HG03196 (cell line): Measurements from ENCODE around the gene NSUN2.
"Not testable (repeated sequence)": the region's sequence is repeated elsewhere in the genome, so short reads cannot be mapped to it uniquely, and the experiment has no call there.

Experiments used
- ATAC-seq: cut with Tn5 transposase; IDR thresholded peaks from one replicate; pipeline ENCODE4 v1.9.1; 2021; ENCODE audit not compliant: unreplicated experiment

Gene NSUN2

DNA sequence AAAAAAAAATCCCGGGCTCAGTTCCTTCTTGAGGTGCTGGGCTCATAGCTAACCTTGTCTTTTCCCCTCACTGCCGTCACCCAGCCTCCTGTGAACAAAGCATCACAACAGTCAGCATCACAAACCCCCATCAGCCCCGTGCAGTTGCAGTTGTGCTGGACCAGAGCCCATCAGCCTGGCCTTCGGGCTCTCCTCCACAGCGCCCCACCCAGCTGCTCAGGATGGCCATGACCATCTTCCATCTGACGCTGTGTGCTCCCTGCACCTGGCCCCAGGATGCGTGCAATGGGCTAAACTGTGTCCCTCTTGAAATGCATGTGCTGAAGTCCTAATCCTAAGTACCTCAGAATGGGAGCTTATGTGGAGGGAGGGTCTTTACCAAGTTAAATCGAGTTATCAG is 48.1 kb downstream of the NSUN2 start:
- no peak for ATAC-seq

DNA sequence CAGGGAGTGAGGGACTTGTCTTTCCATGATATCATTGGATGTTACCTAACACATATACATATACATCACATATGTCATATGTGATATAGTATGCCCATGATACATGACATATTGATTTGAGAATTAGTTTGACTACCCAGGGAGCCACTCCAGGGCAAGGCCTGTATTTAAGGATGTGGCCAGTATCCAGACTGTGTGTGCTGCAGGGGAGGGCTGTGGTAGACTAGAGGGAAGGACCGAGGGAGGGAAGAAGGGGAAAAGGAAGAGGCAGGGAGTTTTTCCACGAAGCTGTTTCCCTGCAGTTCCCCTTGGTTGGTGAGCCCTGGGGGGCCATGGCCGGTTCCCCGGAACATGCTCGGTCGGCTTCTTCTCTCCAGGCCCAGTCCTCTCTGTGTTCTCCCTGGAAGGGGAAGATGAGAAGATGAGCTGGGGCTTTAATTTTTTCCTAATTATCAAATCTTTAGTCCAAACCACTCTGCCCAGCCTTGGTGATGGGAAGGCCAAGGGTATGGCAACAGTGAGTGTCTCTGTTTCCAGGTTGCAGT is 48.7 kb downstream of the NSUN2 start:
- no peak for ATAC-seq

DNA sequence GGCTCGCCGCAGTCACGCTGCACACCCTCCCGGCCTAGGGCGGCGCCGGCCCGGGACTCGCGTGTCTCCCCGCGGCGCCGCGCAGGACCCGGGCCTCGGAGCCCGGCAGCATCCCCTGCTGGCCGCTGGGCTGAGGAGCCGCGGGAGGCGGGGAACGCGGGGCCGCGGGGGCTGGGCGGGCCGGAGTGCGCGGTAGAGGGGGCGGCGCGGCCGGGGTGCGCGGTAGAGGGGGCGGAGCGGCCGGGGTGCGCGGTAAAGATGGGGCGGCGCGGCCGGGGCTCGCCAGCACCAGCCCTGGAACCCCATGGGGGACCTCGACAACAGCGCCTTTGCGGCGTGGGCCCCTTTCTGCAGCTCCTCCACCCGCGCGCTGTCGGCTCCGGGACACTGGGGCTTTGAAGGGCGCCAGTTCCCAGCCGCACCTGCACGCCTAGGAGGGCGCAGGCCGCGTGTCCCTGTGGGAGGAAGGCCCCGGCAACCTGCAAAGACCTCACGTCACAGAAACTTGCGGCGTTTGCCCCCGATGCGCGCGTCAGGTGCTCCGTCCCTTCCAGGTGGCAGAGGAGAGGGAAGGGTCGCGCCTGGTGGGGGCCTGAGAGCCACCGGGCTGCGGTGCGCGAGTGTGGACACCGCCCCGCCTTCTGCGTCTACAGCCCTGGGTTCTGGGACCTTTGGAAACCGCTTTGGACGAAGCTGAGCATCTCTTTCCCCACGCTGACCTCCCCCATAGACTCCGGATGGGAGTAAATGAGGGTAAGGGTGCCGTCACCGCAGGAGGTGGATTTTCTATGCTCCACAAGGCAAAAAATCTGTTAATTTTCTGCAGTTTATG is 49.6 kb downstream of the NSUN2 start:
- no peak for ATAC-seq

DNA sequence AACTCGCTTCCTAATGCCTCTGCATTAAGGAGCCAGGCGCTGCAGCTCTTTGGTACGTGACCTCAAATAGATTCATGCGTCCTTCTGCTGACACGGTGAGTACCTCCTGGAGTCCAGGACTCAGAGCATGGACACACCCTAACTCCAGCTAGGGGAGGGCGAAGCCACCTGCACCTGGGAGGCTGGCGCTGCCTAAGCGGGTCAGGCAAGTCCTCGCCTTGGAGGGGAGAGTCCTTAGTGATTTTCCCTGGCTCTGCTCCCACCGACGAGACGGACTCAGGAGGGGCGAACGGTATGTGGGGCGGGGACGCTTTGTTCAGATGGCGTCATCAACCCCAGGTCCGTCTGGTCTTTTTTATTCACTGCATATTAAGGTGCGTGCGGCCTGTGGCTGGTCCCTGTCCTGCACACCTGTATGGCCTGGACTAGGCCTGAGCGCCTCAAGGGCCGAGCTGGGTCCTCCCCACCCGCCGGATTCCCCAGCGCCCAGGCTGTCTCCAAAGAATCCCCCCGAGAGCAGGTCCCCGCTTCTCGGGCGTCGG is 50.3 kb downstream of the NSUN2 start:
- ATAC-seq: no peak

DNA sequence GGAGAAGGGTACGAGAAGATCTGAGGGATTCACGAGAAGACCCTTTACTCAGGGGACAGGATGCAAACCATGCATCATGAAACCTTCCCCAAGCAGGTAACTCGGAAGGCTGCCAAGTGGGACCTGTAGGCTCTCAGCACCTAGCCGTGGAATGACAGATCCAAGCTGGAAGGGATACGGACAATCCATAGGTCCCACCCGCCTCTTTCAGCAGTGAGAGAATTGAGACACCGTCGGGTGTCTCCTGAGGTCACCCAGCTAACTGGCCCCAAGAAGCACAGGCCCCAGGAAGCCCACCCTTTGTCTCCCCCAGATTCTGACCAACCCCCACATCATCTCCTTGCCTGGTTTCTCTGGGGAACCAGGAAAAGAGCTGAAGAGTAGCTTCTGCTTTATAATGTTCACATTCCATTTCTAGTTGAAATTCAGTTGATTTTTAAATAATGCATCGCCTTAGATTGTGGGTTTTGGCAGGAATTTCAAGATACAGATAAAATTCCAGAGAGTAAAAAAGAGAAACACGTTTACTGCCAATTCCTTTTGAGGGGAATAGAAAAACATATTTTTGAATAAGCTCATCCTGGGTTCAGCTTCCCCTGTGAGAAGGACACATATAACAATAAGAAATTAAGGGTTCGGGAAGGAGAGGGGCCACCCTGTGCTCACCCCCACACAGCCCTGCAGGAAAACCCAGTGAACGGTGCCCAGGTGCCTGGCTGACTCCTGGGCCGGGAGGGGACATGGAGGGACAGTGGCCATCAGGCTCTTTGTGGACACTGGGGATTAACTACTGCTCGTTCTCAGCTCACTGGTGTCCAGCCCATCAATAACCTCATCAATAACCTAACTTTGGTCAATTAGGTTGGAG is 51.1 kb downstream of the NSUN2 start:
- no peak for ATAC-seq

DNA sequence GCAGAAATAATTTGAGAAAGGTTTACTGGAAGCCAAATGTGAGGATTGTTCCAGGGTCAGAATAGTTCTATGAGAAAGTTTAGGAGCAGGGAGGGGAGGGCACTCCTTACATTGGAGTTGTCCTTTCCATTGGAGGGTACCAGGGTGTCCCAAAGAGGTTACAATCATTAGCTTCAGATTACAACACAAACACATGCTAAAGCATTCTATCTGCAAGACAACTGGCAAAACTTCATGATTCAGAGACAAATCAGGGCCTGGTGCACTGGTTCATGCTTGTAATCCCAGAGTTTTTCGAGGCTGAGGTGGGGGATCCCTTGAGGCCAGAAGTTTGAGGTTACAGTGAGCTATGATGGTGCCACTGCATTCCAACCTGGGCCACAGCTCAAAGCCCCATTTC is 51.8 kb downstream of the NSUN2 start:
- no peak for ATAC-seq

DNA sequence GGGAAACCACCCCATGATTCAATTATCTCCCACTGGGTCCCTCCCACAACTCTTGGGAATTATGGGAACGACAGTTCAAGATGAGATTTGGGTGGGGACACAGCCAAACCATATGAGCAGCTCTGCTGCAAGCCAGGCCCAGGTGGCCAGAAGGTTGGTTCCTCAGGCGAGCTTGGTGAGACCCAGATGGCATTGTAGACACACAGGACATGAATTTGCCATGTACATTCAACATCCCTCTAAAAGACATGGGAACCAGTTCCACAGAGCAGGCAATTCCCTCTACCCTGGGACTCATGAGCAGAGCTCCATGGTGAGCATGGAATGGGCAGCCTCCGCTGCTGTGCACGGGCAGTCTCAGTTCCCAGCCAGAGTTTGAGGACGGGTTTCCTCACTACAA is 53.3 kb downstream of the NSUN2 start:
- no peak for ATAC-seq

DNA sequence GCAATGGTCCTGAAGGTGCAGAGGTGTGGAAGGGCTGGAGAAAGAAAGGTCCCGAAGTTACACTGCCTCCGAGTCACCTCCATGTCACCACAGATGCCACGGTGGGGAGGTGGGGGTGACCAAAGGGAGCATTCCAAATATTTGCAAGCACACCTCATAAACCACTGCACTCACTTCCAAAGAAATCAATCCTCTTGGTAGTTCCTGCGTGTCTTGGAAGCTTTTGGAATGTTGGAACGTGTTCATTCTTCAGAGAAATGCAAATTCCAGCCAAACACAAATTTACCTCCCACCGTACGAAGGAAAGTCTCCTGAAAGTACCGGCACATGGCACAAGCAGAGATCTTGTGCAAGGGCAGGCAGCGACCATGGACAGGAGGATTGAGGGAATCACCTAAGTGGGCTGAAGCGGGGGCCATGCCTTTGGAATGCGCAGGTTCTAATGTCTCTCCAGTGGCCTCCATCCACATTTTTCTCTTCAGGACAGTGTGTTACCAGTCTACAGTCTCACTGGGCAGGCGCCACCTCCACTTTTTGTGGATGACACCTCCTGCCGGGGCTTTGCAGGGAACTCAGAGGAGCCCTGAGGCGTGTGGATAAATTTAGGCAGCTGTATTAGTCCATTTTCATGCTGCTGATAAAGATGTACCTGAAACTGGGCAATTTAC is 54.0 kb downstream of the NSUN2 start:
- ATAC-seq: no peak

DNA sequence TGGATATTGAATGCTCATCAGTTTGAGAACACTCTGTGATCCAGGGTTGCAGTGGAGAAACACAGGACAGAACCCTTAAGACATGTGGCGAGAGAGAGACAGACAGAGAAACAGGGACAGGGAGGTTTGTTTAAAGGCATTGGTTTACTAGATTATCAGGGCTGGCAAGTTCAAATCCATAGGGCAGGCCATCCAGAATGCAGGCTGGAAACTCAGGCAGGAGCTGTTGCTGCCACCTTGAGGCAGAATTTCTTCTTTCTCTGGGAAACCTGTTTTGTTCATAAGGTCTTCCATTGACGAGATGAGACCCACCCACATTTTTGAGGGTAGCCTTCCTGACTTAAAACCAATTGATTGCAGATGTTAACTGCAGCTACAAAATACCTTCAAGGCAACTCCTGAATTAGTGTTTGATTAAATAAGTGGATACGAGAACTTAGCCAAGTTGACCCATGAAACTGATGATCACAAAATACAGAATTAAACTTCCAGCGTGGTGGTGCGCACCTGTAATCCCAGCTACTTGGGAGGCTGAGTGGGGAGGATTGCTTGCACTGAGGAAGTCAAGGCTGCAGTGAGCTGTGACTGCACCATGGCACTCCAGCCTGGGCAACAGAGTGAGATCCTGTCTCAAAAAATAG is 55.9 kb downstream of the NSUN2 start:
- no peak for ATAC-seq

DNA sequence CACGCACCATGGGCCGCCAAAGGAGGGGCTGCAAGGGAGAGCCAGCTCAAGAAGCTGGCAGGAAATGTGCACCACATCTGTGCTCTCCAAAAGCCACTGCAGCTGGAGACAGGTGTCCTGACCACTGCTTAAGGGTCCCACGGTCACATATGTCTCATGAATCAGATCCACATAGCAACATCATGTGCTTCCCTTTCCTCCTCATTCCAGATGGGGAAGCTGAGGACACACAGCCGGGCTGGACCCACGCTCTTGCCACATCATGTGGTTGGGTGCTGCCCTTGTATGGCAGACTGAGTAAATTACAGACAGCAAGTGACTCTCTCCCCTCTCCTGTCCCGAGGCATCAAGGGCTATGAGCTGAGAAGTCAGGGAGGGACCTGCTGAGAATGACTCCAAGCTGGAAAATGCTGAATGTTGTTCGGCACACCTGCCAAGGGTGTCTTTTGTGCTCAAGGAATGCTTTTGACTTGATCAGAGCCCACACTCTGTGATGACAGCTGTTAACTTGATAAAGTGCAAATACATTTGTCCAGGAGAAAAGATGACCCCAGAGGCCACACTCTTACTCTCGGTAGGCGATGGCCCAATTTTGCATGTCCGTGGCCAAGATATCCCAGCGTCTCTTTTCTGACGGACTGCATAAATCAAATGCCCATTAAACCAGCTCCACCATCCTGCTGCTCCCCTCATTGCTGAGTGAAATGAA is 58.2 kb downstream of the NSUN2 start:
- no peak for ATAC-seq

DNA sequence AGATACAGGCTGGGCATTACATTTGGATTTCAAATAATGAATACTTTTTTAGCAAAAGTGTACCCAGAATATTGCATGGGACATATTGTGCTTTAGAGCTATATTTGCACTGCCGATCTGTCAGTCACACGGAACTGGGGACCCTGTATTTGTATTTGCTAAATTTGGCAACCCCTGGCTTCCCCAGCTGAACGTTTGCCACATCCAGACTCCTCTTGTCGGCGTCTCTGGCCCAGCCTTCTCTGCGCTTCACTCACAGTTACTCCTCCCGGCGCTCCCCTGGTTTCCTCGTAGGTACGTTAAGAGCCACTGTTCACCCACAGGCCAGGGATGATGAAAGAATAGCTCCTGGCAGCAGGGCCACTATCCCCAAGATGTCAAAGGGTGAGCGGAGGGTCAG is 58.7 kb downstream of the NSUN2 start:
- ATAC-seq: no peak

DNA sequence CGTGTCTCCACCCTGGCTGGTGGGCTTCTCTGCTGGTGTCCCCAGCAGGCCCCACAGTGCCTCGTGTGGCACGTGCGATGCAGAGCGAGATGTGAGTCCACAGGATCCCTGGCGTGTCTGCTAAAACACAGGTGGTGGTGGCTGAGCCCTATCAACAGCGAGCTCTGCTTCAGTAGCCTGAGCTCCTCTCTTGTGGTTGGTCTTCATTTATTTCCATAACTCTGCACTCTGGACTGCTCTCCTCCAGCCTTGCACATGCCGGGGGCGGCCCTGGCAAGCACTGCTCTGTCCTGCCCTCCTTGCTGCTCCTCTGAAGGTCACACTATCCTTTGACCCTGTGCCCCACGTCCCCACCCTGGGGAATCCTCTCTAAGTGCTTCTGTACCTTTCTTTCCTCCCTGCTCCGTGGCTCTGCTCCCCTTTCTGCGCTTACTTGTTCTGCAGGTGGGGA is 59.2 kb downstream of the NSUN2 start:
- ATAC-seq: no peak

DNA sequence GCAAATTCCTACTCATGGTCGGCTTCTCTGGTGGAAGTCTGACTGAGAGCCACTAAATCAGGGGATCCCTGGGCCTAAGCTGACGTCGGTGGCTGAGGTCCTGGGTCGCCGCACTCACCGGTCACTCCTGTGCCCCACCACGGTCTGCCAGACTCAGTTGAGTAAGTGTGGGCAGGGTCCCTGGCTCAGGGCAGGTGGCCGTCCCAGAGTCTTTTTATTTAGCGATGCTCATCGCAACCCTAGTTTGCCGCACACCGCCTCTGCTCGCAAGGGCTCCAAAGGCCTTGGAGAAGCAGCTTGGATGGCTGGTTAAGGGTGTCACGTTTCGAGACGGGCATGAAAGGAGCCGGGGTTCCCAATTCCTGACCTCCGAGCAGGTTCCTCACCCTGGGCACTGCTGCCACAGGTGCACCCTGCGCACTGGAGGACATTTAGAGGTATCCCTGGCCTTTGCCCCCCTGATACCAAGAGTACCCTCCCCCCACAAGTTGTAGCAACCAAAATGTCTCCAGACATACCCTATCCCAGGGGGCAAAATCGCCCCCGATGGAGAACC is 59.9 kb downstream of the NSUN2 start:
- ATAC-seq: no peak

DNA sequence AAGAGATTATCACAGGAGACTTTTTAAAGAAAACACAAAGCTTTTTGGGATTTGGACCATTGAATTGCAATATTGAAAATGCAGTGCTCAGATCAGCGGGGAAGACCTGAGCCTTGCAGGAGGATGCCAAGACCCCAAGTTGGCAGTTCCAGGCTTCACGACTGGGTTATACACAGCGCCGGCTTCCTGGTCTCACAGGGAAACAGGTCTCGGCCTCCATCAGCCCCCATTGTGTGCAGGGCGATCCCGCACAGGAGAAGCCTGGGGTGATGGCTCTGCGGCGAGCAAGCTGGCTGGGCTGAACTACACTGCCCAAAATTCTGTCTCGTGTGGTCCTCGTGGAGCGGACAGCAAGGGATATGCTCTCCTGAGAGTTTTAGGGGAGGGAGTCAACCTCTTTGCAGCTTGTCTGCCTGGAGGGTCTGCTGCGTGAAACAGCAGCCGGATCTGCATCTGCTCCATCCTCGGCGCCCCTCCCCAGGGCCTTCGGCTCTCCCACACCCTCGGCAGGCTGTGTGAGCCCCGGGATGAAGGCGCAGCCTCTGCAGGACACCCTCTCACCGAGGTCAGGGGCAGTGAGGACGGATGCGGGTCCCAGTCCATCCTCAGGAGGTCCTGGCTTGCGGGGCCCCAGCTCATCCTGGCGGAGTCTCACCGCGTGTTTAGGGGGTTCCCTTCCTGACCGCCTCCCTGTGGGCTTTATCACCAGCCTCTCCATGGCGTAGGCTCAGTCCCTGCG is 60.6 kb downstream of the NSUN2 start:
- no peak for ATAC-seq

DNA sequence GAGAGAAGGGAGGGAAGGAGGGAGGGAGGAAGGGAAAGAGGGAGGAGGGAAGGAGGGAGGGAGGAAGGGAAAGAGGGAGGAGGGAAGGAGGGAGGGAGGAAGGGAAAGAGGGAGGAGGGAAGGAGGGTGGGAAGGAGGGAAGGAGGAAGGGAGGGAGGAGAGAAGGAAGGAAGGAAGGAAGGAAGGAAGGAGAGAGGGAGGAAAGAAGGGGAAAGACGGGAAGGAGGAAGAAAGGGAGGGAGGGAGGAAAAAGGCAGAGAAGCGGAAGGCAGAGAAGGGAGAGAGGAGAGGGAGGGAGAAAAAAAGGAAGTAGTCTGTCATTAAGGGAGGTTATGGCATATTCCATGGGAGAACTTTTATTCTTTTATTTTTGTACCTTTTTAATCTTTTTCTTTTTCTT is 61.2 kb downstream of the NSUN2 start:
- ATAC-seq: not testable (repeated sequence)

DNA sequence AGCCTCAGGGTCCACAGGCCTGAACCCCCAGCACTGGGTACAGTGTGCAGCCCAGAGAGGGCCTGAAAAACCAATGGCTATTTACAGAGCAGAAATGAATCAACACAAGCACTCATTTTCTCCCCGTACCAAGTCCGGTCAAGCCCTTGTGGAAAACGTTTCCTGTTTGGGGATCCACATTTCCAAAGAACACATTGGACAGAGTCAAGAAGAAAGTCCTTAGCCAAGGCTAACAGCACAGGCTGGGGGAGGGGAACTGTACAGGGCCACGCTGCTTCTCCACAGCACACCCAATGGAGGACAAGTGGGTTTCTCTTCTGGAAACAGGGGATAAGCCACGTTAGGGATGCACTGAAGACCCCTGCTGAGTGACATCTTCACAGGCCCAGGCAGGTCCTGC is 62.3 kb downstream of the NSUN2 start:
- no peak for ATAC-seq

DNA sequence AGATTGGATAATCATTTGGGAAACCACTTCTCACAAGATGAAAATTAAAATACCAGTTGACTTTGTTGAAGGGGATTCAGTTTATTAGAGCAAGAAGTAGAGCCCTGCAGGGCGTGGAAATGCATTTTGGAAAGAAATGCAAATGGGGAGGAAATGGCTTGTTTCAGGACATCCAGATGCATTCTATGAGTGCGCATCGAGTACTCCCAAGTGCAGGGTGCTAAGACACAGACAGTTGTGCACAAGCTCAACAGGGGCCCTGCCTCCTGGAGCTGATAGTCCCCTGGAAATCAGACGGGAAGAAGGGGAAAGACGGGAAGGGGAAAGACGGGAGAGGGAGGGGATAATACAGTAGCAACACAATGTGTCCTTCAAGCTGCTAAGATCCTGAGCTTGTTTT is 64.0 kb downstream of the NSUN2 start:
- ATAC-seq: no peak

DNA sequence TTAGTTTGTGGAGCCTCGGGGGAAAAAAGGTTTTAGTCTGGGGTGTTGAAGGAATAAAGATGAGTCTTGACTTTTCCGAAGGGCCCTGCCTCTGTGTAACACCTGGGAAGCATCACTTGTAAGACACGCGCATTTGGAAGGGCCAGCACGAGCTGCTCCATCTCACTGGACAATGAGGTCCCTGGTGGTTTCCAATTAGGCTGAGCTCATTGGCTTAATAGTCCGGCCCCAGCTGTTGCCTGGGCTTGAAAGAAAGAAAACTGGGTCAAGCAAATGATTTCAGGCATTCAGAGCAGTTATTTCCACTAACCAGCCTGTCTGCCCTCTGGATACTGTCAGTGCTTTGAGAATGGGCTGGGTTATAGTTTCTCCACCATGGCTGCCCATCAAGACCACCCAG is 64.5 kb downstream of the NSUN2 start:
- no peak for ATAC-seq

DNA sequence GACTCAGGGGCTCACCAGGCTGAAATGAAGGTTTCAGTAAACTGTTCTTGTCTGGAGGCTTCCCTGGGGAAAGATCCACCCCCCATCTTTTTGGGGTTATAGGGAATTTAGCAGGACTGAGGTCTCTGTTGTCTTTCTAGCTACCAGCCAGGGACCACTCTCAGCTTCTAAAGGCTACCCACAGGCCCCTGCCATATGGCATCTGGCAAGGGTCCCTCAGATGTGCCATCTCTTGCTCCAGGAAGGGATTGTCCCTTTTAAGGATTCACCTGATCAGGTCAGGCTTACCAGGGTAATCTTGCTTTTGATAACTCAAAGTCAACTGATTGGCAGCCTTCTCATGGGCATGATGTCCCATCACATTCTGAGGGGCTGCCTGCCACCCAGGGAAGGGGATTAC is 65.0 kb downstream of the NSUN2 start:
- no peak for ATAC-seq
